HG03135 (cell line): Measurements from ENCODE around the gene RGS10.
"Not testable (repeated sequence)": the region's sequence is repeated elsewhere in the genome, so short reads cannot be mapped to it uniquely, and the experiment has no call there.

ENCODE experiments used
- ATAC-seq: cut with Tn5 transposase; IDR thresholded peaks from one replicate; pipeline ENCODE4 v1.9.1; 2021; ENCODE audit warnings: mild to moderate bottlenecking, moderate library complexity; ENCODE audit not compliant: unreplicated experiment

Gene RGS10

GRCh38 chr10:119542357-119542987 lies at the start of gene RGS10:
Gene RGS10 (minus strand): TSS chr10:119542719. CDS start chr10:119542638, 81 bp downstream.
- ATAC-seq = peak; percentile 63

DNA sequence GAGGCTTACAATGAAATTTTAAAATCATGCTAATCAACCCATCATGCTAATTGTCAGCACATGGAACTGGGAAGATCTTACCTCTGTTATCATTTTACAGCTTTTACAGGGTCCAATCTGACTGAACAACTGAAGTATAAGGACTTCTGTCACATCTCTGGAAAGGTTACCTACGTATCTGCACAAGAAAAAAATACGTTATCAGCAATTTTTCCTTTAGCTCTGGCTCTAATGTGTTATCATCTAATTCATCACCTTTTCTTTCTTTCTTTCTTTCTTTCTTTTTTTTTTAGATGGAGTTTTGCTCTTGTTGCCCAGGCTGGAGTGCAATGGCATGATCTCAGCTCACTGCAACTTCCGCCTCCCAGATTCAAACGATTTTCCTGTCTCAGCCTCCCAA lies 45.6 kb upstream of the RGS10 start:
- no peak for ATAC-seq

DNA sequence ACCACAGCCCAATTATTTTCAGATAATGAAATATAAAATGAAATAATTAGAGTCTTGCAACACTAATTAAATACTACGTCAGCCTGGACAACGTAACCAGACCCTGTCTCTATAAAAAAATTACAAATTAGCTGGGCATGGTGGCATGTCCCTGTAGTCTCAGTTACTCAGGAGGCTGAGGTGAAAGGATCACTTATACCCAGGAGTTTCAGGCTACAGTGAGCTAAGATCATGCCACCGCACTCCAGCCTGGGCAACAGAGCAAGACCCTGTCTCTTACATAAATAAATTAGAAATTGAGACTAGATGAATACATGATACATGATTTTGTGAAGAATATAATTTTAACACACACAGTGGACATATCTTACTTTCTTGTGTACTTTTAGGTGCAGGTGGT lies 35.8 kb upstream of the RGS10 start:
- no peak for ATAC-seq

- no peak for ATAC-seq
Observed at GRCh38 chr10:119575991-119576390, 33.5 kb upstream of the RGS10 start.

DNA sequence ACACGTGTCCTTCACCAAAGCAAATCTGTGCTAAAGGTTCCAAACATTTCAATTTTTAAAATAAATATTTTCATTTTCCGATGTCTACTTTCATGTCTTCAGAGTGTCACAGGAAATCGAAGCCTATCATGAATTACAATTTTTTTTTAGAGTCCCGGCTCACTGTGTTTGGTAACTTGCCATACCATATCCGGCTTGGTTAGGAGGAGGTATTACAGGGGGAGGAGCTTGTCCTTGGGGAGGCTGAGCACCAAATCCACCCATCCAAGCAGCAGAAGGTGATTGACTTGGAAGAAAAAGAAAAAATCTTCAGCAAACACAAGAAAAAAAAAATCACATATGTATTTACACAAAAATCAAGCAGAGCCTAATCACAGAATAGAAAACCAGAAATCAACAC lies 33.0 kb upstream of the RGS10 start:
- no peak for ATAC-seq

GRCh38 chr10:119567978-119568377 lies 25.5 kb upstream of the RGS10 start:
- no peak for ATAC-seq

GRCh38 chr10:119562097-119562496 lies 19.6 kb upstream of the RGS10 start:
- ATAC-seq = no peak

DNA sequence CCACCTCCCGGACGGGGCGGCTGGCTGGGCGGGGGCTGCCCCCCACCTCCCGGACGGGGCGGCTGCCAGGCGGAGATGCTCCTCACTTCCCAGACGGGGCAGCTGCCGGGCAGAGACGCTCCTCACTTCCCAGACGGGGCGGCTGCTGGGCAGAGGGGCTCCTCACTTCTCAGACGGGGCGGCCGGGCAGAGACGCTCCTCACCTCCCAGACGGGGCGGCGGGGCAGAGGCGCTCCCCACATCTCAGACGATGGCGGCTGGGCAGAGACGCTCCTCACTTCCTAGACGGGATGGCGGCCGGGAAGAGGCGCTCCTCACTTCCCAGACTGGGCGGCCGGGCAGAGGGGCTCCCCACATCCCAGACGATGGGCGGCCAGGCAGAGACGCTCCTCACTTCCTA lies 17.0 kb upstream of the RGS10 start:
- not testable (repeated sequence) for ATAC-seq

DNA sequence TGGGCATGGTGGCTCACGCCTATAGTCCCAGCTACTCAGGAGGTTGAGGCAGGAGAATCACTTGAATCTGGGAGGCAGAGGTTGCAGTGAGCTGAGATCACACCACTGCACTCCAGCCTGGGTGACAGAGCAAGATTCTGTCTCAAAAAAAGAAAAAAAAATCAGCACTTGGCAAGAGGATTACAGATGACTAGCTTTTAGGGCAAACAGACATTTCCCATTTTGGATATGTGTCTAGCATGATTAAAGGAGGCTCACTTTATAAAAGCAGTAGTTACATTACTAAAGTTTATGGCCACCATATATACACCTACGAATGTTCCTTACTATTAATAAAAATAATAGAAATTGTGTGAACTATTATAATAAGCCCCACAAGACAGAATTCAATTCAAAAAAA lies 13.6 kb upstream of the RGS10 start:
- not testable (repeated sequence) for ATAC-seq

DNA sequence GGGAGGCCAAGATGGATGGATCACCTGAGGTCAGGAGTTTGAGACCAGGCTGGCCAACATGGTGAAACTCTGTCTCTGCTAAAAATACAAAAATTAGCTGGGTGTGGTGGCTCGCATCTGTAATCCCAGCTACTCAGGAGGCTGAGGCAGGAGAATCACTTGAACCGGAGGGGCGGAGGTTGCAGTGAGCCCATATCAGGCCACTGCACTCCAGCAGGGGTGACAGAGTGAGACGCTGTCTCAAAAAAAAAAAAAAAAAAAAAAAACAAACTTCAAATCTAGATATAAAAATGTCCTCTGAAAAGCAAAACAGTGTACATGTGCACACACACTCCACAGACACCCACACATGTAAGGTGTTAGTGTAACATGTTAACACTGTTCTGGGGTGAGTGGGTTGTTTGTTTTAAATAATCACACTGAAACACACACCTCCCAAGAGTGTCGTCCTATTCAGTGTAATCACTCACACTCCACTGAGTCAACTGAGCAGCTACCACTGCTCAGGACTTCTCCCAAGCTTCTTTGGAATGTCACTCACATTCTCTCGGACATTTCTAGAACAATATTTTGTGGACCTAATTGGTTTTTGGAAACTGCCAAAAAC lies 12.8 kb upstream of the RGS10 start:
- ATAC-seq = no peak

GRCh38 chr10:119550827-119551226 lies 8.3 kb upstream of the RGS10 start:
- ATAC-seq = no peak

DNA sequence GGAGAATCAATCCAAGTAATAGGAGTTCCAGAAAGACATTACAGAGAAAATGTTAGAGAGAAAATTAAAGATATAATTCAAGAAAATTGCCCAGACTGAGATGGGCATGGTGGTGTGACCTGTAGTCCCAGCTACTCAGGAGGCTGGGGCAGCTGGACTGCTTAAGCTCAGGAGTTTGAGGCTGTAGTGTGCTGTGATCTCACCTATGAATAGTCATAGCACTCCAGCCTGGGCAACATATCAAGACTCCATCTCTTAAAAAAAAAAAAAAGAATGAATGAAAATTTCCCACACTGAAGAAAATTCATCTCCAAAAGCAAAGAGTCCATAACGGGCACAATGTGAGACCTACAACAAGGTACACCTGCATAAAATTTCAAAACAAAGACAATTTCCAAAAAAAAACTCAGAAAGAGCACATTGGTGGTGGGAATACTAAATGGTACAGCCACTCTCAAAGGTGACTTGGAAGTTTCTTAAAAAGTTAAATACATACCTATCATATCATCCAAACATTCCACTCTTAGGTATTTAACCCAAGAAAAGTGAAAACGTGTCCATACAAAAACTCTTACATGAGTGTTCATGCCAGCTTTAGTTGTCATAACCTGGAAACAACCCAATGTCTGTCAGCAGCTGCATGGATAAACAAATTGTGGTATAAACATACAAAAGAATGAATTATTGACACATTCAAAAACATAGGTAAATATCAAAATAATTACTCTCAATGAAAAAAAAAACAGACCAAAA lies 6.9 kb upstream of the RGS10 start:
- ATAC-seq = no peak

- ATAC-seq = no peak
Observed at GRCh38 chr10:119546009-119546408, 3.5 kb upstream of the RGS10 start.

DNA sequence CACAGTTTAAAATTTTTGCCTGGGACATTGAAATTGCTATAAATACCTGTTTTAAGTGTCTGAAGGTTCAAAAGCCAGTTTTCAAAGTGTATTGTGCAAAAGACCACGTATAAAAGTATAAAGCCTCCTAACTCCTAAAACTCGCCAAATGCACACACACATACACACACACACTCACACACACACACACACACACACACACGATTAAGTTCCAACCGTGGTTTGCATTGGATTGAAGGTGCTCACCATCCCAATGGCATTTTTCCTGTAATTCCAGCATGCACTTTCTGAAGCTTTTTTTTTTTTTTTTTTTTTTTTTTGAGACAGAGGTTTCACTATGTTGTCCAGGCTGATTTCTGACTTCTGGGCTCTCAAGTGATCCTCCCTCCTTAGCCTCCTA lies 2.8 kb upstream of the RGS10 start:
- no peak for ATAC-seq

DNA sequence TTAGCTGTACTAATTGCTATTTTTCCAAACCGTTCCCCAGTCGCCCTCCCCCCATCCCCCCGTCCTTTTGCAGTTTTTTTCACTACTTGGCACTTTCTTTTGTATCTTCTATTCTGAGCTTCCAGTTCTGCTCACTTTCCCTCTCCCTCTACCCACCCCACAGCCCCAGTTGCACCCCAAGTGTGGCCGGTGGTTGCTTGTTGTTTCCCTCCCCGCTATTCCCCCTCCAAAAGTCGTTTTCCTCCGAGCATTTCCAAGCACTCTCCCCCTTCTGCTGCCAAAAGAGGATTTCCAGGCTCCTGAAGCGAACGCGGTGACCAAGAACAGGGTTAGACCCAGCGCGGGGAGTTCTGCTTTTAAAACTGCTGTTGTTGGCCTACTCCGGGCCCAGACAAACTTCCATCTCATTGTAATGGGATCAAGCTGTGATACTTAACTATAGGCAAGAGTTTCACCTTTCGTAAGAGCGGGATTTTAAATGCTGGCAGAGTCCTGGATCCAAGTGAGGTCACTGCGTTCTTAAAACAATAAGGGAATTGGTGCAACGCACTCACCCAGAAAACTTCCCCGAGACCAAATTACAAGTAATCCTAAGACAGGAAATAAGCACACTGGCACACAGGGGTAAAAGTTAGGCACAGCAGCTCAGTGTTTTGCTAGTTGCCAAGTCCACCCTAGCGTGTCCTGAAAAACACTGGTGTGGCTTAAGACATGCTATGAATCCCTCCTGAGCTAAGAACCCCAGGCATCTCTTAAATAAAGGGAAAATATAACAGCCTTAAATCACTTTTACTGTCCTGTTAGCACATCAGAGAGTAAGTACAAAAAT lies 1.5 kb upstream of the RGS10 start:
- no peak for ATAC-seq

DNA sequence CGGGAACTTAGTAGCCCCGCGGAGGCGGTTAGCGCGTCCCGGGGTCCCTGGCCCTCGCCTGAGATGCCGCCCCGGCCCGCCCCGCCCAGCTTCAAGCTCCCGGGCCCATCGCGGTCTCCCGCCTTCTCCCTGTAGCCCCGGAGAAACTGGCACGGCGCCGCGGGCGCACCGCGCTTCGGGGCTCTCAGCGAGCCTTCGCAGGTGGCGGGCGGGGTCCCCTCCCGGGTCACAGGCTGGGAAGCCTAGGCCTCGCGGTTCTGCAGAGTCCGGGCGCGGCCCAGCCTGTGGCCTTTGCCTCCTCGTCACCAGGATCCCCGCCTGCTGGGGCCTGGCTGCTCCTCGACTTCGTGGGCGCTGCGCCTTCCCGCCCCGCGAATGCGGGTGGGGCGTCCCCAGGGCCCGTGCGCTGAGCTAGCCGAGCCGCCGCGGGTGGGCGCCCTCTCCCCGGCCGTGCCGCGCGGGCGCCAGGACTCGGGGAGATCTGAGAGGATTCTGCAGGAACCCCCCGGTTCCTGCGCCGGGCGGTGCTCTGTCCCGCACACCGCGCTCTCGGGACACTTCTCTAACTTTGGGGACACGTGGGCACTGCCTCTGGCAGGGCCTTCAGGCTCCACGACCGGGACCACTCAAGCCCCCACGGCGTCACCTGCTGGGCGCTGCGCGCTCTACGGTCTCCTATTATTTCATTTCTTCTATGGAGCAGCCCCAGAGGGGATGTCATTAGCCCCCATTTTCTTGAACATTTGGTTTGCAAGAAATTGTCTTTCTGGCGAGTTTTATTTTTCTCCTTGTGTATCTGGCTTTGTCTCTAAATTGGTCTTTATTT lies 682 bp upstream of the RGS10 start:
- peak; percentile 47 for ATAC-seq

- ATAC-seq = no peak
Observed at GRCh38 chr10:119541459-119542356, 811 bp downstream of the RGS10 start.

- no peak for ATAC-seq
Observed at GRCh38 chr10:119541046-119541445, 1.5 kb downstream of the RGS10 start.

DNA sequence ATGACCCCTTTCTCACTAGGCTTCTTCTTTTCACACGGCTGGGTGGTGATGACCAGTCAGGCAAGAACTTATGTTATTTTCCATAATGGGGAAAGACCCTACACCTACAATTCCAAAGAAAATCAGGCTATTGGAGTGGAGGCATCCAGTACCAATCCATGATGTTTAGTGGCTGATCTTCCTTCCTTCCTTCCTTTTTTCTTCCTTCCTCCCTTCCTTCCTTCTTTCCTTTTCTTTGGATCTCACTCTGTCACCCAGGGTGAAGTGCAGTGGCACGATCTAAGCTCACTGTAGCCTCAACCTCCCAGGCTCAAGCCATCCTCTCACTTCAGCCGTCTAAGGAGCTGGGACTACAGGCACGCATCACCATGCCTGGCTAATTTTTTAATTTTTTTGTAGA lies 2.5 kb downstream of the RGS10 start:
- ATAC-seq = no peak
